SU-DHL-6 (cell line): ENCODE measurements around the gene HACD4.

Experiments
- EZH2phosphoT487 ChIP-seq: fragments of 200-600 bp; sonication (generic), shearing (Covaris generic); conservative IDR thresholded peaks from 2 replicates; pipeline ENCODE4 v1.6.1; 2018; ENCODE audit warnings: mild to moderate bottlenecking, antibody characterized with exemption, low read length, moderate library complexity, mixed read lengths
- TF ChIP-seq, protein P1 (sequence below): fragments of 200-600 bp; sonication (generic); IDR thresholded peaks from one replicate; pipeline ENCODE4 v1.5.1; 2017; ENCODE audit warnings: antibody characterized with exemption, mild to moderate bottlenecking, low read length, moderate library complexity; ENCODE audit not compliant: insufficient read depth, poor library complexity, severe bottlenecking

DNA sequence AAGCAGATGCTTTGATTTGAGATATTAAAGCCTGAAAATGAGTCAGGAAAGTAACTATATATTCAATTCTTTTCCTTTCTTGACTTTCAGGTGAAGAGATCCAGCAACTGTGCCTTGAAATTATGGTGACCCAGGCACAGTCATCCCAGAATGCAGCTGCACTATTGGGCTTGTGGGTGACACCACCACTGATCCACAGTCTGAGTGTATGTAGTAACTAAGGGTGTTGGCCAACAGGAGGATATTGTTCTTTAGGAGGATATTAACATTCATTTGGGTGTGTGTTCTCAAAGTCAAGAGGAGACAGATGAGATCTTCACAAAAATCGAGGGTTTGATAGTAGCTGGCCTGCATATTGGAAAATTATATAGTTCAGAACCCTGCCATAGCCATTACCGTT, 53.2 kb downstream of the HACD4 start:
- no peak for TF ChIP-seq EZH2phosphoT487
- TF ChIP-seq, protein P1, sequence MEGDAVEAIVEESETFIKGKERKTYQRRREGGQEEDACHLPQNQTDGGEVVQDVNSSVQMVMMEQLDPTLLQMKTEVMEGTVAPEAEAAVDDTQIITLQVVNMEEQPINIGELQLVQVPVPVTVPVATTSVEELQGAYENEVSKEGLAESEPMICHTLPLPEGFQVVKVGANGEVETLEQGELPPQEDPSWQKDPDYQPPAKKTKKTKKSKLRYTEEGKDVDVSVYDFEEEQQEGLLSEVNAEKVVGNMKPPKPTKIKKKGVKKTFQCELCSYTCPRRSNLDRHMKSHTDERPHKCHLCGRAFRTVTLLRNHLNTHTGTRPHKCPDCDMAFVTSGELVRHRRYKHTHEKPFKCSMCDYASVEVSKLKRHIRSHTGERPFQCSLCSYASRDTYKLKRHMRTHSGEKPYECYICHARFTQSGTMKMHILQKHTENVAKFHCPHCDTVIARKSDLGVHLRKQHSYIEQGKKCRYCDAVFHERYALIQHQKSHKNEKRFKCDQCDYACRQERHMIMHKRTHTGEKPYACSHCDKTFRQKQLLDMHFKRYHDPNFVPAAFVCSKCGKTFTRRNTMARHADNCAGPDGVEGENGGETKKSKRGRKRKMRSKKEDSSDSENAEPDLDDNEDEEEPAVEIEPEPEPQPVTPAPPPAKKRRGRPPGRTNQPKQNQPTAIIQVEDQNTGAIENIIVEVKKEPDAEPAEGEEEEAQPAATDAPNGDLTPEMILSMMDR = no peak
